ENCODE measurements around the gene CABCOCO1. TPM values are rescaled to one million over a fixed set of nuclear protein-coding genes. Genes with fewer than 3 reads are reported as not detected.

Gene CABCOCO1
- total RNA-seq, 1 donor from 2014 or later = not detected

- POLR2A ChIA-PET = no interaction called here
- CTCF ChIA-PET = no interaction called here
- H3K27ac Mint-ChIP-seq = no peak overlapping the region
- no peak for ATAC-seq (ENCODE audit: low read depth)
- no peak for TF ChIP-seq CTCF (IDR thresholded peaks at IDR 0.05)
- DNase-seq = no peak
- no peaks in the 10 kb centered on the region for H3K27me3 Mint-ChIP-seq
- H3K4me3 Mint-ChIP-seq = no peak overlapping the region
- no peaks in the 10 kb centered on the region for H3K9me3 Mint-ChIP-seq
- H3K4me1 Mint-ChIP-seq = no peaks in the 10 kb centered on the region
- intact Hi-C loops (cut with micrococcal nuclease) = no loop called here
- no peaks in the 10 kb centered on the region for H3K36me3 Mint-ChIP-seq (ENCODE audit: low read depth)
These were observed 141.7 kb downstream of the CABCOCO1 start for GRCh38 chr10:61804414-61804813.

GRCh38 chr10:61805091-61805490, 142.4 kb downstream of the CABCOCO1 start:
- Mint-ChIP-seq H3K4me3 (no peak overlapping the region), H3K36me3 (ENCODE audit: low read depth) (no peaks in the 10 kb centered on the region), H3K9me3 (no peaks in the 10 kb centered on the region), H3K4me1 (no peaks in the 10 kb centered on the region), H3K27me3 (no peaks in the 10 kb centered on the region), H3K27ac (no peak overlapping the region)
- no peak for ATAC-seq (ENCODE audit: low read depth)
- TF ChIP-seq CTCF (IDR thresholded peaks at IDR 0.05) = no peak
- ChIA-PET CTCF (interaction anchor here (0.6 kb wide), 1 partner anchor 22 kb away, joined by 5 read pairs; no protein-coding TSS in a partner anchor), POLR2A (no interaction called here)
- intact Hi-C loops (cut with micrococcal nuclease) = no loop called here
- no peak for DNase-seq

- H3K27me3 Mint-ChIP-seq = no peaks in the 10 kb centered on the region
- POLR2A ChIA-PET = no interaction called here
These were observed 147.5 kb downstream of the CABCOCO1 start for GRCh38 chr10:61810263-61810662.

GRCh38 chr10:61812052-61812721, 149.5 kb downstream of the CABCOCO1 start:
- TF ChIP-seq CTCF (IDR thresholded peaks at IDR 0.05) = no peak
- H3K9me3 Mint-ChIP-seq = no peaks in the 10 kb centered on the region
- no peak overlapping the region for H3K4me3 Mint-ChIP-seq
- DNase-seq (no peak), ATAC-seq (ENCODE audit: low read depth) (no peak)
- no peaks in the 10 kb centered on the region for H3K36me3 Mint-ChIP-seq (ENCODE audit: low read depth)
- intact Hi-C loops (cut with micrococcal nuclease) = no loop called here
- H3K4me1 Mint-ChIP-seq = no peaks in the 10 kb centered on the region
- no peak overlapping the region for H3K27ac Mint-ChIP-seq
- CTCF ChIA-PET = no interaction called here
- POLR2A ChIA-PET = no interaction called here
- no peaks in the 10 kb centered on the region for H3K27me3 Mint-ChIP-seq

More at GRCh38 chr10:61810263-61810662, 147.5 kb downstream of the CABCOCO1 start:
- Mint-ChIP-seq H3K4me3 (no peak overlapping the region), H3K9me3 (no peaks in the 10 kb centered on the region), H3K4me1 (no peaks in the 10 kb centered on the region), H3K36me3 (ENCODE audit: low read depth) (no peaks in the 10 kb centered on the region), H3K27ac (no peak overlapping the region)
- intact Hi-C loops (cut with micrococcal nuclease) = no loop called here
- CTCF ChIA-PET = no interaction called here
- ATAC-seq (ENCODE audit: low read depth) (no peak), DNase-seq (no peak)
- TF ChIP-seq CTCF (IDR thresholded peaks at IDR 0.05) = no peak

GRCh38 chr10:61812920-61813319, 150.2 kb downstream of the CABCOCO1 start:
- no peak for TF ChIP-seq CTCF (IDR thresholded peaks at IDR 0.05)
- Mint-ChIP-seq H3K4me3 (no peak overlapping the region), H3K4me1 (no peaks in the 10 kb centered on the region), H3K9me3 (no peaks in the 10 kb centered on the region), H3K27ac (no peak overlapping the region), H3K27me3 (no peaks in the 10 kb centered on the region), H3K36me3 (ENCODE audit: low read depth) (no peaks in the 10 kb centered on the region)
- ATAC-seq (ENCODE audit: low read depth) = no peak
- ChIA-PET CTCF (no interaction called here), POLR2A (no interaction called here)
- intact Hi-C loops (cut with micrococcal nuclease) = no loop called here
- DNase-seq = no peak

All from activated B cell treated with CpG ODN at 0.5 μM for 24 hours (primary cell).